ENCODE data around the gene A4GALT.
"Not testable (repeated sequence)": the region's sequence is repeated elsewhere in the genome, so short reads cannot be mapped to it uniquely, and the experiment has no call there.

The A4GALT gene

DNA sequence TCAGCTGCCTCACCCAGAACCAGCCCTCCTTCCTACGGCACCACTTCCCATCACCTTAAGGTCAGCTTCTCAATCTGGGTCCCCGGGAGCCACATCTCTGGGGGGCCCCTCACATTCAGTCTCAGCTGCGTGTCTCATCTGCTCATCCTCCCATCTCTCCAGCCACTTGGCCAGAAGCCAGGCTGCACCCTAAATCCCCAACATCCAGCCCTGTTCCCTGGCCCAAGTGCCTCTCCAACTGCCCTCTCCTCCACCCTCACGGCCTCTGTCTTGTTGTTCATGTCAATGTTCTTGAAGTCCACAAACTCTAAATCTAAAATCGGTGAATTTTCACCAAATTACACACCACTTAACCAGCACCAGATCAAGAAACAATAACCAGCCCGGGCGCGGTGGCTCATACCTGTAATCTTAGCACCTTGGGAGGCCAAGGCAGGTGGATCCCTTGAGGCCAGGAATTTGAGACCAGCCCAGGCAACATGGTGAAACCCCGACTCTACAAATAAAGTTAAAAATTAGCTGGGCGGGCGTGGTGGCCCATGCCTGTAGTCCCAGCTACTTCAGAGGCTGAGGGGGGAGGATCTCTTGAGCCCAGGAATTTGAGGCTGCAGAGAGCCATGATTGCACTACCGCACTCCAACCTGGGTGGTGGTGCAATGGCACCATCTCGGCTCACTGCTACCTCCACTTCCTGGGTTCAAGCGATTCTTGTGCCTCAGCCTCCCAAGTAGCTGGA, 33.7 kb downstream of the A4GALT start:
- ATAC-seq (no peak), DNase-seq (no peak)
- Mint-ChIP-seq H3K9me3 (no peaks in the 10 kb centered on the region), H3K27me3 (peaks cover 3% of the 10 kb centered on the region), H3K27ac (no peak overlapping the region), H3K4me1 (peaks cover under 1% of the 10 kb centered on the region), H3K36me3 (ENCODE audit: low read depth) (no peaks in the 10 kb centered on the region), H3K4me3 (no peak overlapping the region)

DNA sequence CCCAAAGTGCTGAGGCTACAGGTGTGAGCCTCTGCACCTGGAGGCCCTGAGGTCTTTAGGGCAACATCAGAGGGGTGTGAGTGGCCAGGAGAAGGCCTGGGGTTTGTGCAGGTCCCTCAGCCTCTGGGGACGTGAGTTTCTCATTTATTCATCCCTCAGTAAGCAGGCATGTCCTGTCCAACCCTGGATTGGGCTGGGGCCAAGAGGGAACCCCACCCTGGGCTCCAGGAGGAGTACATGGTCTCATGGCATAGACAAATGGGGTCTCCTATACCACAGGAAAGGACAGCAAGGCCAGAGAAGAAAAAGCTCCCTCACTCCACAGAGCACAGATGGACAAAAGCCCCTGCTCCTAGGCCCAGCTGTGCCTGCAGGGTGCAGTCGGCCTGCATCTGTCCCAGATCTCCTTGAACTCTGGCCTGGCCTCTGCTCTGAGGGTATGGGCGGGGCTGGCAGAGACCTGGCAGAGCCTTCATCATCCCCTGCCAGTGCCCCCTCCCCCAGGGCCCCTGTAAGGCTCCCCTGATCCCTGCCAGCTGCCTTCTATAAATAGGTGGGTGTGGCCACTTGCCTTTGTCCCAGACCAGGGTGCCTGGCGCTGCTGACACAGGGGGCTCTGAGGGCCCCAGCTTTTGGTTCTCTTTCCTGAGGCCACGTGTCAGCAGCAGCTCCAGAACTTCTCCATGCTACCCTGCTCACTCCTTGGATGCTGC, 34.6 kb downstream of the A4GALT start:
- no peak overlapping the region for H3K4me3 Mint-ChIP-seq
- no peaks in the 10 kb centered on the region for H3K4me1 Mint-ChIP-seq
- H3K27me3 Mint-ChIP-seq: peaks cover 3% of the 10 kb centered on the region
- no peaks in the 10 kb centered on the region for H3K36me3 Mint-ChIP-seq (ENCODE audit: low read depth)
- H3K27ac Mint-ChIP-seq: no peak overlapping the region
- ATAC-seq (no peak), DNase-seq (no peak)
- no peaks in the 10 kb centered on the region for H3K9me3 Mint-ChIP-seq

DNA sequence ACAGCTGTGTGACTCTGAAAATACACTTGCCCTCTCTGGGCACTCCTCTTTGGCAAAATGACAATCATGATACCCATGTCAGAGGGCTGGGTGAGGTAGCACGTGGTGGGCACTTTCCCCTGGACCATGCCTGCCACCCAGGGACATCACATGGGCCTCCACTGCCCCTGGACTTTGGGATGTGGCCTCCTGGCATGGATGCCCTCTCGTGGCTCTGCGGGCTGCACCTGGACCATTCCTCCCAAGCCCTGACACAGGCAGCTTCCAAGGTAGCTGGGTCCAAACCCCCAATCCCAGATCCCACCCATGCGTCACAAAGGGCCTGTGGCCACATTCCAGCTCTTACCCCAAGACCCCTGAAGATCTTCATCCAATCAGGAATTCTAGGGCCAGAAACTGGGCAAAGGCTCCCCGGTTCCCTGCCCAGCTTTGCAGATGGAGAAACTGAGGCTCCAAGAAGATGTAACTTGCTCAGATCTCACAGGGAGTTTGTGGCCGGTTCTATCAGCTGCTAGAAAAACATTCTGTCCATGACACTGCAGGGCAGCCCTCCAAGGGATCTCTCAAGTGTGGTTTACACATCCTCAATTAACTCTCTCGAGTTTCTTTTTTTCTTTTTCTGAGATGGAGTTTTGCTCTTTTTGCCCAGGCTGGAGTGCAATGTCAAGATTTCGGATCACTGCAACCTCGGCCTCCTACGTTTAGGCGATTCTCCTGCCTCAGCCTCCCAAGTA, 36.0 kb downstream of the A4GALT start:
- Mint-ChIP-seq H3K4me3 (no peak overlapping the region), H3K36me3 (ENCODE audit: low read depth) (no peaks in the 10 kb centered on the region), H3K9me3 (peaks cover under 1% of the 10 kb centered on the region), H3K27me3 (peaks cover 3% of the 10 kb centered on the region), H3K27ac (no peak overlapping the region), H3K4me1 (no peaks in the 10 kb centered on the region)
- no peak for DNase-seq
- ATAC-seq: no peak

DNA sequence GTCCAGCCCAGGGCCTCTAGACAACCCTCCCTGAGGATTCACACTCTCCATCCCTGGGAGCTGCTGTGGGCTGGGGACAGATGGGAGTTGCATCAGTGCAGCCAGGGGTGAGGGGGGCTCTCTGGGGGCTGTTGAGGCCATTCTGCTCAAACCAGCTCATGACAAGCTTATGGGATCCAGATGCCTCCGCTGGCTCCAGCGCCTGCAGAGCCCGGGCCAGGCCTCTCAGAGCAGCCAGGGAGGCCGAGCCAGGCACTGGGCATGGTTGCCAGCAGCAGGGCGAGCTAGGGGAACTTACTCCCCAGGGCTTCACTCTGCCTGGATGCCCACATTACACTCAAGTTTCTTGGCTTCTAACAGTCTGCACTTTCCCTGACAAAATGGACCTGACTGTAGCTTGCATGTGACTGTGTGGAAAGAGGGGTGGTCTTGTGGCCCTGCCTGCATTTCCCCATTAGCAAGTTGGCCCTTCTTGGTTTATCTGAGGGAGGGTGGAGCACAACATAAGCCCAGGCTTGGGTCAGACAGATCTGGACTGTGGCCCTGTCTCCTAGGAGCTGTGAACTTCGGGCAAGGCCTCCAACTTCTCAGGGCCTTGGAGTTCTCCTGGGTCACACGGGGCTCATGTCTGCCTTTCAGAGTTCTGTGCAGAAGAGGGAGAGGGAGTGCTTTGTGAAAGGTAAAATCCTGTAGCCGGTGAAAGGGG, 36.9 kb downstream of the A4GALT start:
- Mint-ChIP-seq H3K27ac (no peak overlapping the region), H3K9me3 (peaks cover 10% of the 10 kb centered on the region), H3K36me3 (ENCODE audit: low read depth) (no peaks in the 10 kb centered on the region), H3K4me1 (no peaks in the 10 kb centered on the region), H3K27me3 (peaks cover 3% of the 10 kb centered on the region), H3K4me3 (no peak overlapping the region)
- ATAC-seq (no peak), DNase-seq (no peak)

DNA sequence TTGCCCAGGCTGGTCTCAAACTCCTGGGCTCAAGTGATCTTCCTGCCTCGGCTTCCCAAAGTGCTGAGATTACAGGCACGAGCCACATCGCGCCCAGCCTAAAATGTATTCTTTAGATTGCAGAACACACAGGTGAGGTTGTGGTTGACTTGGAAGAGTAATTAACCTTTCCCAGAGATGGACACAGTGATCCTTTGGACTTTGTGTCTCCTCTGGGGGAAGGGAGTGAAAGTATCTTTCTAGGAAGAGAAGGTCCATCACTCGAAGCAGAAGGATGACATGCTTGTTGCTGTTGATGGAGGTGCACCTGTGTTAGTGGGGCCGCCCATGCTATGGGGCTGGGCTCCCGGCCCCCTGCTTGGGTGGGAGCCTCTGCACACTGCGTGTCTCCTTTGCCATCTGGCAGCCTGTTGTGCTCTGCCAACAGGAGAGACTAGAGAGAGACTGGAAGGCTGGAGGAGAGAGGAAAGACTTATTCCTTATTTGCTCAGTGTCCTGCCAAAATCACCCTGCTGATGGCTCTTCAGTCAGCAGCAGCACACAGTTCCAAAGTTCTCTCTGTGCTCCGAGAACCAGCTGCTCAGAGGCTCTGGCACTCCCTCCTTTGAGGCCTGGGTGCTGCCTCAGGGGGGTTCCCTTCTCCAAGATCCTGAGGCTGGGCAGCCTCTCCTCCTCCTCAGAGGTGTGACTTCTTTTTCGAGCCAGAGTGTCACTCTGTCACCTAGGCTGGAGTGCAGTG, 38.4 kb downstream of the A4GALT start:
- DNase-seq (no peak), ATAC-seq (no peak)
- Mint-ChIP-seq H3K27me3 (peaks cover 3% of the 10 kb centered on the region), H3K9me3 (peaks cover 11% of the 10 kb centered on the region), H3K4me1 (no peaks in the 10 kb centered on the region), H3K27ac (no peak overlapping the region), H3K36me3 (ENCODE audit: low read depth) (peaks cover 3% of the 10 kb centered on the region), H3K4me3 (no peak overlapping the region)

DNA sequence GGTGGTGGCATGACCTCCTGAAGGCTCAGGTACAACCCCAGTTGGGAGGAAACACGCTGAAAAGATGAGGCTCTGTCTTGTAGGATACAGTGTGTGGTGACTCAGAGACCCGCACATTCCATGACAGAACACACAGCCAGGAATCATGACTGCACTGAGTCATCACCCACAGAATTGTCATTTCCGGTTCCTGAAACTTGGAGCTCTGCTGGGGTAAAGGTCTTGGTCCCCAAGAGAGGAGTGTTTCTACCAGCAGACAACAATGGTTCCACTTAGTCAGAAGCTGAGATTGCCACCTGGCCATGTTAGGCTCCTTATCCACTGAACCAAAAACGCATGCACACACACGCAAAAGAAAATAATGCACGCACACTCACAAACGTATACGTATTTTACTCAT, 40.0 kb downstream of the A4GALT start:
- ATAC-seq: peak; percentile 52
- no peak overlapping the region for H3K27ac Mint-ChIP-seq
- no peak overlapping the region for H3K4me3 Mint-ChIP-seq
- DNase-seq: no peak
- H3K27me3 Mint-ChIP-seq: no peaks in the 10 kb centered on the region
- H3K9me3 Mint-ChIP-seq: peaks cover 11% of the 10 kb centered on the region
- no peaks in the 10 kb centered on the region for H3K4me1 Mint-ChIP-seq
- H3K36me3 Mint-ChIP-seq (ENCODE audit: low read depth): peaks cover 3% of the 10 kb centered on the region

DNA sequence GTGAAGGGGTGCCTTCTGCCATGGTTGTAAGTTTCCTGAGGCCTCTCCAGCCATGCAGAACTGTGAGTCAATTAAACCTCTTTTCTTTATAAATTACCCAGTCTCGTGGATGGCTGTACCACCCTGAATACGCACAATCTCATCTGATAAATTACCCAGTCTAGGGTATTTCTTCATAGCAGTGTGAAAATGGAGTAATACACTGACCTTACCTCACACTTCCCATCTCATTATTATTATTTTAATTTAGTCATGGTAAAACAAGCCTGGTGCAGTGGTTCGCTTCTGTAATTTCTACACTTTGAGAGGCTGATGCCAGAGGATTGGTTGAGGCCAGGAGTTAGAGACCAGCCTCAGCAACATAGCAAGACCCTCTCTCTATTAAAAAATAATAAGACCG, 41.0 kb downstream of the A4GALT start:
- no peak overlapping the region for H3K27ac Mint-ChIP-seq
- ATAC-seq (no peak), DNase-seq (no peak)
- H3K27me3 Mint-ChIP-seq: no peaks in the 10 kb centered on the region
- peaks cover 11% of the 10 kb centered on the region for H3K9me3 Mint-ChIP-seq
- H3K36me3 Mint-ChIP-seq (ENCODE audit: low read depth): peaks cover 3% of the 10 kb centered on the region
- no peak overlapping the region for H3K4me3 Mint-ChIP-seq
- H3K4me1 Mint-ChIP-seq: no peaks in the 10 kb centered on the region

DNA sequence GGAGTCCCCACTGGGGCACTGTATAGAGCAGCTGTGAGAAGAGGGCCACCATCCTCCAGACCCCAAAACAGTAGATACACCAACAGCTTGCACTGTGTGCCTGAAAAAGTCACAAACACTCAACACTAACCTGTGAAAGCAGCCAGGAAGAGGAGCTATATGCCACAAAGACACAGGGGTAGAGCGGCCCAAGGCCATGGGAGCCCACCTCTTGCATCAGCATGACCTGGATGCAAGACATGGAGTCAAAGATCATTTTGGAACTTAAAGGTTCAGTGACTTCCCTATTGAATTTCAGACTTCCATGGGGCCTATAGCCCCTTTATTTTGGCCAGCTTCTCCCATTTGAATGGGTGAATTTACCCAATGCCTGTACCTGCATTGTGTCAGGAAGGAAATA, 41.8 kb downstream of the A4GALT start:
- Mint-ChIP-seq H3K4me3 (no peak overlapping the region), H3K36me3 (ENCODE audit: low read depth) (peaks cover 3% of the 10 kb centered on the region), H3K4me1 (no peaks in the 10 kb centered on the region), H3K9me3 (peaks cover 11% of the 10 kb centered on the region), H3K27ac (no peak overlapping the region), H3K27me3 (no peaks in the 10 kb centered on the region)
- DNase-seq (no peak), ATAC-seq (no peak)

DNA sequence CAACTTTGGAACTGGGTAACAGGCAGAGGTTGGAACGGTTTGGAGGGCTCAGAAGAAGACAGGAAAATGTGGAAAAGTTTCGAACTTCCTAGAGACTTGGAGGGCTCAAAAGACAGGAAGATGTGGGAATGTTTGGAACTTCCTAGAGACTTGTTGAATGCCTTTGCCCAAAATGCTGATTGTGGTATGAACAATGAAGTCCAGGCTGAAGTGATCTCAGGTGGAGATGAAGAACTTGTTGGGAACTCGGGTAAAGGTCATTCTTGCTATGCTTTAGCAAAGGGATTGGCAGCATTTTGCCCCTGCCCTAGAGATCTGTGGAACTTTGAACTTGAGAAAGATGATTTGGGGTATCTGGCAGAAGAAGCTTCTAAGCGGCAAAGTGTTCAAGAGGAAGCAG, 42.7 kb downstream of the A4GALT start:
- H3K9me3 Mint-ChIP-seq: peaks cover 11% of the 10 kb centered on the region
- not testable (repeated sequence) for H3K27ac Mint-ChIP-seq; DNase-seq; ATAC-seq; H3K4me3 Mint-ChIP-seq; H3K36me3 Mint-ChIP-seq (ENCODE audit: low read depth); H3K27me3 Mint-ChIP-seq; H3K4me1 Mint-ChIP-seq

DNA sequence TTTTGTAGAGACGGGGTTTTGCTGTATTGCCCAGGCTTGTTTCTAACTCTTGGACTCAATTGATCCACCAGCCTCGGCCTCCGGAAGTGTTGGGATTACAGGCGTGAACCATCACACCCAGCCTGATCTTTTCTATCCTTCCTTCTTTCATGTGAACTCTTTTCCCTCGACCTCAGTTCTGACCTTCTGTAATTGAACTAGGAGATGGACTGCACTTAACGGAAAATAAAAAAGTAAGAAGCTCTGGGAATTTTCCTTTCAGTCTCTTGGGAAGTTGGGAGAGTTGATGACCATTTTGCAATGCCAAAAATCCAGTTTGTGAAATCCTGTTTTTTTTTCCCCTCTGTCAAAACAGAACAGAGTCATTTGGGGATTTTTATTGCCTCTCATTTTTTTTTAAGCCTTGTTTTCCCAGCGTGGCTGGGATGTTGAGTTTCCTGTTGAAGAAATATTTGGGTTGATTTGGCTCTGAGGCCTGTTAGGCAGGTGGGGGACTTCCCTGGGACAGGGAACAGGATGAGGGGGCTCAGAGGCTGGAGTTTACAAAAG, 44.5 kb downstream of the A4GALT start:
- H3K27ac Mint-ChIP-seq: no peak overlapping the region
- no peaks in the 10 kb centered on the region for H3K27me3 Mint-ChIP-seq
- peaks cover 11% of the 10 kb centered on the region for H3K9me3 Mint-ChIP-seq
- peaks cover 3% of the 10 kb centered on the region for H3K36me3 Mint-ChIP-seq (ENCODE audit: low read depth)
- no peak overlapping the region for H3K4me3 Mint-ChIP-seq
- peaks cover 4% of the 10 kb centered on the region for H3K4me1 Mint-ChIP-seq
- ATAC-seq (no peak), DNase-seq (no peak)

DNA sequence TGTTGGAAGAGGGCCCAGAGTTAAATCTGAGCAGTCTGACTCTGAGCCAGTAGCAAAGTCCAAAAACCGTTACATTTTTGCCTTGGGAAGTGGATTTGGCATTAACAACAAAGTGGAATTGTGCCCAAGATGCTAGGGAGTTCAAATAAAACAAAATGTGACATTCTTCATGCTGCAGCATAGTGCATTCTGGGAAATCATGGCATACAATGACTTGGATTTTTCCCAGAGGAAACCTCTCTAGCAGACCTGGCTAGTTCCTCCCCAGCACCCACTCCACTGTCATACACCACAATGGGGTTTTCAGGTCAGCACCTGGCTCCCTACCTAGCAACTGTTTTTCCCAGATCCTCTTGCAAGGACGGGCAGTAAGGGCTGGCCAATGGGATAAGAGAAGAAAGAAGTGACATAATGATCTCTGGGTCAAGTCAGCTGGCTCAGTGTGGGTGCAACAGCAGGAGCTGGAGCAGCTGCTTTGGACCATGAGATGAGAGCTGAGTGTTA, 46.7 kb downstream of the A4GALT start:
- H3K4me1 Mint-ChIP-seq: peaks cover 9% of the 10 kb centered on the region
- H3K36me3 Mint-ChIP-seq (ENCODE audit: low read depth): peaks cover 3% of the 10 kb centered on the region
- ATAC-seq (no peak), DNase-seq (no peak)
- no peaks in the 10 kb centered on the region for H3K27me3 Mint-ChIP-seq
- peaks cover 4% of the 10 kb centered on the region for H3K9me3 Mint-ChIP-seq
- H3K4me3 Mint-ChIP-seq: no peak overlapping the region
- H3K27ac Mint-ChIP-seq: no peak overlapping the region

DNA sequence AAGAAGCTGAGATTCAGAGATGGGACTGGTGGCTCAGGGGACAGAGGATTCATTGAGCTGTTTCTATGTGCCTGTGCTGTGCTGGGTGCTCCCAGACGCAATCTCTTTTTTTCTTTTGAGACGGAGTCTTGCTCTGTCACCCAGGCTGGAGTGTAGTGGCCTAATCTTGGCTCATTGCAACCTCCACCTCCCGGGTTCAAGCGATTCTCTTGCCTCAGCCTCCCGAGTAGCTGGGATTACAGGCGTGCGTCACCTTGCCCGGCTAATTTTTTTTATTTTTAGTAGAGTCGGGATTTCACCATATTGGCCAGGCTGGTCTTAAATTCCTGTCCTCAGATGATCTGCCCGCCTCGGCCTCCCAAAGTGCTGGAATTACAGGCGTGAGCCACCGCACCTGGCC, 47.6 kb downstream of the A4GALT start:
- H3K9me3 Mint-ChIP-seq; ATAC-seq; H3K36me3 Mint-ChIP-seq (ENCODE audit: low read depth); H3K4me3 Mint-ChIP-seq; H3K27me3 Mint-ChIP-seq; DNase-seq; H3K4me1 Mint-ChIP-seq; H3K27ac Mint-ChIP-seq: not testable (repeated sequence)

DNA sequence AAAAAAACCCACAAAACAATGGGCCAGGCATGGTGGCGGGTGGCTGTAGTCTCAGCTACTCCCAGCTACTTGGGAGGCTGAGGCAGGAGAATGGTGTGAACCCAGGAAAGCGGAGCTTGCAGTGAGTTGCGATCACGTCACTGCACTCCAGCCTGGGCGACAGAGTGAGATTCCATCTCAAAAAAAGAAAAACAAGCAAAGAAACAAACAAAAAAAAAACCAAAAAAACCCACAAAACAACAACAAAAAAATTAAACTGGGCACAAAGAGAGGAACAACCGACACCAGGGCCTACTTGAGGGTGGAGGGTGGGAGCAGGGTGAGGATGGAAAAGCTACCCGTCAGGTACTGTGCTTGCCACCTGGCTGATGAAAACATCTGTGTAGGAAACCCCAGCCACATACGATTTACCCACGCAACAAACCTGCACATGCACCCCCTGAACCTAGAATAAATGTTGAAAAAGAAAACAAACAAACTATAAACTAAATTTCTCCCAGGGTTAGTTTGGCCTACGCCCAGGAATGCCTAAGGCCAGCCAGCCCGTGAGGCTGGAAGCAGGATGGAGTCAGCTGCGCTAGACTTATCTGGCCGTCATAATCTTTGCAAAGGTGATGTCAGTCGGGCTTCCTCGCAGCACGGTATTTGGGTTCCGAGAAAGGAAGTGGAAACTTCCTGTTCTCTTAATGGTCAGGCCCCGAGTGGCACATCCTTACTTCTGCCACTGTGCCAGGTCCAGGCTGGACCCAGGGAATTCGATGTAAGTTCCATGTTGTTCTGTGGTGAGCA, 49.6 kb downstream of the A4GALT start:
- no peak overlapping the region for H3K4me3 Mint-ChIP-seq
- ATAC-seq: no peak
- H3K9me3 Mint-ChIP-seq: no peaks in the 10 kb centered on the region
- no peaks in the 10 kb centered on the region for H3K36me3 Mint-ChIP-seq (ENCODE audit: low read depth)
- H3K4me1 Mint-ChIP-seq: peaks cover 9% of the 10 kb centered on the region
- no peak for DNase-seq
- H3K27ac Mint-ChIP-seq: no peak overlapping the region
- H3K27me3 Mint-ChIP-seq: no peaks in the 10 kb centered on the region

All from activated naive CD8-positive, alpha-beta T cell treated with anti-CD3 and anti-CD28 coated beads, Interleukin-2, amount 50 U/mL, for 24 hours (primary cell).